H1 (cell line): ENCODE data around the gene ZNF23. TPM values are rescaled to one million over a fixed set of nuclear protein-coding genes. Genes with fewer than 3 reads are reported as not detected.

ENCODE experiments used
- CBX8 ChIP-seq: fragments of 300-800, 300-1000 bp; sonication (generic); IDR thresholded peaks from 2 replicates; pipeline ENCODE4 v1.7.1; 2016; ENCODE audit warnings: low read depth, low read length, borderline replicate concordance
- CHD1 ChIP-seq: IDR thresholded peaks from 2 replicates; pipeline ENCODE4 v1.6.1; 2012; ENCODE audit warnings: low read depth, low read length, improper control_type of control experiment
- CHD7 ChIP-seq: fragments of 300-600 bp; sonication (generic); IDR thresholded peaks from 2 replicates; pipeline ENCODE4 v1.7.1; 2012; ENCODE audit warnings: low read length, moderate library complexity, mild to moderate bottlenecking, inconsistent platforms; ENCODE audit not compliant: insufficient replicate concordance
- GTF2F1 ChIP-seq: IDR thresholded peaks from 2 replicates; pipeline ENCODE4 v1.6.1; 2012; ENCODE audit warnings: low read depth, low read length, improper control_type of control experiment, borderline replicate concordance
- SAP30 ChIP-seq: fragments of 300-600 bp; sonication (generic); IDR thresholded peaks from 2 replicates; pipeline ENCODE4 v1.7.1; 2012; ENCODE audit warnings: low read length, moderate library complexity, mild to moderate bottlenecking, inconsistent platforms; ENCODE audit not compliant: insufficient read depth, insufficient replicate concordance
- SIN3A ChIP-seq, 2 experiments: IDR thresholded peaks in 1 of 2; conservative IDR thresholded peaks in 1 of 2; 2 replicates each; pipeline ENCODE4 v1.6.1; 2011 to 2012; ENCODE audit warnings: low read length in 2 of 2, improper control_type of control experiment in 1 of 2, low read depth in 1 of 2, mild to moderate bottlenecking in 1 of 2
- SP1 ChIP-seq: IDR thresholded peaks from 2 replicates; pipeline ENCODE4 v1.6.1; 2011; ENCODE audit warnings: low read depth, low read length
- polyA plus RNA-seq, 7 experiments: library from polyadenylated mRNA; depleted of rRNA in 3 of 7; stranded (reverse) in 5 of 7; unstranded in 2 of 7; fragments of >200 nt in 5 of 7; fragments of 200-250 nt in 2 of 7; gene quantifications; 1 replicate in 5 of 7; 2 replicates in 1 of 7; 4 replicates in 1 of 7; pipeline versions ENCODE4 v1.2.1 to v1.2.3, GENCODE V29; 2011 to 2013; ENCODE audit warnings: missing spikeins in 2 of 7, mixed read lengths in 2 of 7
- total RNA-seq: library from RNA; stranded (reverse); fragmentation: NEBNext Ultra II Directional; extraction: Animal tissue kit (Norgen Biotek cat#: 25700); gene quantifications from 2 replicates; pipeline ENCODE4 v1.2.1, GENCODE V29; 2021

ZNF23 gene
- total and polyA plus RNA-seq, 2 of the 8 experiments (the other 6 are each of a cell fraction or from before 2014, with no cell fraction given) = 2.4 to 10.2 TPM

GRCh38 chr16:71472051-71472450 lies 10.0 kb upstream of the ZNF23 start (continued):
- TF ChIP-seq SP1 (no peak), CBX8 (no peak), SIN3A (conservative IDR thresholded peaks at IDR 0.05 in 1 of 2, IDR thresholded peaks at IDR 0.05 in 1 of 2; ENCODE audit: low read depth in 1 of 2, low read length in 2 of 2) (no peak), SAP30 (no peak), GTF2F1 (no peak), CHD7 (no peak), CHD1 (no peak)
- TF ChIP-seq, all 59 proteins: peak for 0
